Astrocyte of the cerebellum (primary cell): ENCODE measurements around the gene NCOA6.

Experiments
- DNase-seq: peaks from one replicate; pipeline ENCODE4 v3.0.0-alpha.2; 2011; ENCODE audit warnings: low read depth
- H3K4me3 ChIP-seq: 2 replicates; pipeline ENCODE4 v1.5.1; 2011; ENCODE audit warnings: mild to moderate bottlenecking, low read depth, low read length, moderate library complexity
- in situ Hi-C: cut with HindIII; loops from 2 replicates; pipeline ENCODE4 v1.10.0; 2017; ENCODE audit warnings: low sequenced_read_pairs
- TF ChIP-seq, protein P1 (sequence below): IDR thresholded peaks from 2 replicates; pipeline ENCODE4 v1.5.1; 2012; ENCODE audit warnings: low read length, low read depth, moderate library complexity, mild to moderate bottlenecking; ENCODE audit errors: missing control alignments

The NCOA6 gene

DNA sequence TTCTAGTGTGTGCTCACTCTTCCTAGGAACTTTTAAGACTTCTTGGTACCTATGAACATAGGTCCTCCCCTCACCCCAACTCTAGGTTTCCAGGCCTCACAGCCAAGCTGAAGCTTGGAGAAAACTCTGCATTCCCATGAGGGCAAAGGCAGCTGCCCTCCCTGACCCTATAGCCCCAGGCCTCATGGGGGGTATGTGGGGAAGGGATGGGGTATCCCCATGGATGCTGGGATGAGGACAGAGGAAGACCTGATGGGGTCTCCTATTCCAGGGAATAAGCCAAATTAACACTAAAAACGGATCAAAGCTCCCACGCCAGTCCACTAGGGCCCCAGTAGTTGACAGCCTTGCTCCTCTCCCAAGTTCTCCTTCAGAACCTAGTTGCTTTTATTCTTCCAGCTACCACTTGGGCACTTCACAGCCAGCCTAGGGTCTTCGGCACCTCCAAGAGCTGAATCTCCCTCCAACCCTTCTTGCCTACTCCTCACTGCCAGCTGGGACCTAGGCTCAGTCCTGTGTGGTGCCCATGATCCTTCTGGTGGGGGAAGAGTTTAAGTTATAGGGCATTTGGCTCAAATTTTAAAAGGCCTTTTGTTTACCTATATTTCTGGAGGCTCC is 113.5 kb downstream of the NCOA6 start:
- DNase-seq, result no peak
- H3K4me3 ChIP-seq, result no peak overlapping the region
- in situ Hi-C loops, result no loop called here
- TF ChIP-seq, protein P1, sequence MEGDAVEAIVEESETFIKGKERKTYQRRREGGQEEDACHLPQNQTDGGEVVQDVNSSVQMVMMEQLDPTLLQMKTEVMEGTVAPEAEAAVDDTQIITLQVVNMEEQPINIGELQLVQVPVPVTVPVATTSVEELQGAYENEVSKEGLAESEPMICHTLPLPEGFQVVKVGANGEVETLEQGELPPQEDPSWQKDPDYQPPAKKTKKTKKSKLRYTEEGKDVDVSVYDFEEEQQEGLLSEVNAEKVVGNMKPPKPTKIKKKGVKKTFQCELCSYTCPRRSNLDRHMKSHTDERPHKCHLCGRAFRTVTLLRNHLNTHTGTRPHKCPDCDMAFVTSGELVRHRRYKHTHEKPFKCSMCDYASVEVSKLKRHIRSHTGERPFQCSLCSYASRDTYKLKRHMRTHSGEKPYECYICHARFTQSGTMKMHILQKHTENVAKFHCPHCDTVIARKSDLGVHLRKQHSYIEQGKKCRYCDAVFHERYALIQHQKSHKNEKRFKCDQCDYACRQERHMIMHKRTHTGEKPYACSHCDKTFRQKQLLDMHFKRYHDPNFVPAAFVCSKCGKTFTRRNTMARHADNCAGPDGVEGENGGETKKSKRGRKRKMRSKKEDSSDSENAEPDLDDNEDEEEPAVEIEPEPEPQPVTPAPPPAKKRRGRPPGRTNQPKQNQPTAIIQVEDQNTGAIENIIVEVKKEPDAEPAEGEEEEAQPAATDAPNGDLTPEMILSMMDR, result no peak

DNA sequence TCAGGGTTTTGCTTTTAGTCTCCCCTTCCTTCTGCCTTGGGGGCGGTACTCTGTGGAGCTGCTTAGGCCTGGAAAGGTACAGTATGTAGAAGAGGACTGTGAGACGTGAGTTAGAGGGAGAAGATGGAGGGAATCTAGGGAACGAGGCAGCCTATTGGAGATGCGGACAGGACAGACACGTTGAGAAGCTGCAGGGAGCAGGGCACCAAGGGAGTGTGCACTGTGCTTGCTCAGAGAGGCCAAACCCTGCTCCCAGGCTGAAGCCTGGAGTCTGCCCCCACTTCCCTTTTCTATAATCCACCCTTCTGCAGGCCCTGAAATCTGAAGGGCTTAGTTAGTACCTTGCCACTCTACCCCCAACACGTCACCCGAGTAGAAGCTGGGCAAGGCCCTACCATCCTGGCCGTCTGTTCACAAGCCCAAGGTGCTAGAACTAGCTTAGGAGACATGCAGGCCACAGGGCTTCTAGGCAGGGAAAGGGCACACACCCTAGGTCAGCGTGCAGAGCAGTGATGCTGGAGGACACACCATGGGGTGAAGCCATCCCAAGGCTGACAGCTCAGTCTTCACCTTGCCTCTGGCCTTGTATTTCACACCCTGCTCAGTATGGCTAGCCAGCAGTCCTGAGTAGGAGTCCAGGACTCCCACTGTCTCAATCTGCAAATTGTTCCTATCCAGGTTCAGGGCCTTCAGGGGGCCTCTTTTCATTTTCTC is 114.4 kb downstream of the NCOA6 start:
- no peak for DNase-seq
- in situ Hi-C loops, result no loop called here
- TF ChIP-seq, protein P1, result no peak
- no peak overlapping the region for H3K4me3 ChIP-seq

DNA sequence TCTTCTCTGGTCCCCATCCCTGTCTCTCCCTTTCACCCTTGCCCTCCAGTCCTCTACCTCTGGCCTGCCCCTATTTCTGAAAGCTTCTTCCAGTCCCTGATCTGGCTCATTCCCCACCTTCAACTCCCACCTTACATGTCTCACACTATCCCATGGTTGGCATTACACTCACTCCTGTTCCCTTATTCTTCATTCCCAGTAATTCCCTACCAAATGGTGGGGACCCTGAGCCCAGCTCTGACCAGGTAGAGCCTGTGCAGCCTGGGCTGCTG is 114.9 kb downstream of the NCOA6 start:
- in situ Hi-C loops, result no loop called here
- TF ChIP-seq, protein P1, result no peak
- peak overlapping the region; percentile 52 for H3K4me3 ChIP-seq
- DNase-seq, result no peak

DNA sequence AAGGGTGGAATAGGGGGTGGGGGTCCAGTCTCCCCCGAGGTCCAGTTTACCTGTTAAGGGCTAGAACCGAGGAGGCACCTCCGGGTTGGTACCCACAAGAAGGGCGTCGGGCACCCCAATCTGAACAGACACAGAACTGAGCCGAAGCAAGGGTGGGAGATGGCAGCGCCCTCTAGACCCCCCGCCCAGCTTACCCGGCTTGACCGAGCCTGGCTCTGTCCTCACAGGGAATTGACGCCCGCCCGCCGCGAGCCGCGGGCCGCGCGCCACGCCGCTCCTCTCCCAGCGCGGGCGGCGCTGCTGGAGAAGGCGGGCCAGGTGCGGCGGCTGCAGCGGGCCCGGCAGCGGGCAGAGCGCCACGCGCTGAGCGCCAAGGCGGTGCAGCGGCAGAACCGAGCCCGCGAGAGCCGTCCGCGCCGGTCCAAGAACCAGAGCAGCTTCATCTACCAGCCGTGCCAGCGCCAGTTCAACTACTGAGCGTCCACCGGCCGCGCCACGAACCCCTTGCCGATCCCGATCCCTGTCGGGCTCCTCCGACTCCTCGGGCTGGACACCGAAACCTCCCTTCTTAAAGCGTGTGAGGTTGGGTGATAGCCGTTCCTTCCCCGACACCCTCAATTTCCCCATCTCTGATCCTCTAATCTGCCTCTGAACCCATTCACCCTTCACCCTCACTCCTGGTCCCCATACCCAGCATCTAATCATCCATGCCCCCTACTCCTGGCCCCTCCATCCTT is 115.5 kb downstream of the NCOA6 start:
- TF ChIP-seq, protein P1, result no peak
- in situ Hi-C loops, result no loop called here
- peak overlapping the region; percentile 52 for H3K4me3 ChIP-seq
- no peak for DNase-seq

DNA sequence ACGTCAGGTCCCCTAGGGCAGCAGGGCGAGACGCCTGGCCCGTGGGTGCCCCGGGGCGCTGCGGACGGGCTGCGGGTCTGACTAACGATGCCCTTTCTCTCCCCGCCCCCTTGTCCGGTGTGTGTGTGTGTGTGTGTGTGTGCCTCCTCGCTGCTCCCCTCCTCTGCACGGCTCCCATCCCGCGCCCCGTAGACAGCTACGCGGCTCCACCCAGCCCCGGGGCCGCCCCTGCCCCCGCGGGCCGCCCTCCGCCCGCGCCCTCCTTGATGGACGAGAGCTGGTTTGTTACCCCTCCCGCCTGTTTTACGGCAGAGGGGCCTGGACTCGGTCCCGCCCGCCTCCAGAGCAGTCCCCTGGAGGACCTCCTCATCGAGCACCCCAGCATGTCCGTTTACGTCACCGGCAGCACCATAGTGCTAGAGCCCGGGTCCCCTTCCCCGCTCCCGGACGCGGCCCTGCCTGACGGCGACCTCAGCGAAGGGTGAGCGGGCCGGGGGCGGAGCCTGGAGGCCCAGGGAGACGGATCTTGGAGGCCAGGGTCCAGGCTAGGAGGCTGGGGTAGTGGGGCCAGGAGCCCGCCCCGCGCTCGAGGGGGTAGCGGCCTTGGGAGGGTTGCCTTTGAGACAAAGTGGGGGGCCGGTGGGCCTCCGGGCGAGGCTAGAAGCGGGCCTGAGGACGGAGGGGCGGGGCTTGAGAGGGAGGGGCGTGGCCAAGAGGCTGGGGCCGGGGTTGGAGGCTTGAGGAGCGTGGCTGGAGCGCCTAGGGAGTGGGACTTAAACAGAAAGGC is 116.2 kb downstream of the NCOA6 start:
- peak overlapping the region; percentile 52 for H3K4me3 ChIP-seq
- no peak for DNase-seq
- in situ Hi-C loops, result no loop called here
- TF ChIP-seq, protein P1, result no peak

DNA sequence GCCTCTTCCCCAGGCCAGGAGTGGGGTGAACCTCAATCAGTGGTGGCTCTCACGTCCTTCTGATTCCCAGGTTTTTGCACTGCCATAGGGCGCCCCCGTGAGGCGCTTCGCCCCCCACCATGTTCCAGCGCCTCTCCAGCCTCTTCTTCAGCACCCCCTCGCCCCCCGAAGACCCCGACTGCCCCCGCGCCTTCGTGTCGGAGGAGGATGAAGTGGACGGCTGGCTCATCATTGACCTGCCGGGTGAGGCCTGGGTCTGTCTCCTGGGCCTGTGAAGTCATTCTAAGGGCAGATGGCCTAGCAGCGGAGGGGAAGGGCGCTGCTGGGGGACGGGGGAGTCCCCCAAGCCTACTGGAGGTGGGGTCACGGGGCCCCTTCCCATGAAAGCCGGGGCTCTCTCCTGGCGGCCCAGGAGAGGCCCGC is 116.8 kb downstream of the NCOA6 start:
- in situ Hi-C loops, result no loop called here
- DNase-seq, result no peak
- peak overlapping the region; percentile 52 for H3K4me3 ChIP-seq
- TF ChIP-seq, protein P1, result peak; percentile 50
